HL-60 (cell line): ENCODE data around the gene AMACR.

Source experiments
- DNase-seq, 2 experiments: peaks; one replicate each; pipeline ENCODE4 v3.0.0-alpha.2; 2010 to 2020; ENCODE audit warnings: low read depth in 1 of 2, low spot score in 1 of 2
- H3K27ac ChIP-seq: fragments of 250-450 bp; sonication (Bioruptor Pico); replicated peaks from 2 replicates; pipeline ENCODE4 v1.5.1; 2020; ENCODE audit warnings: mild to moderate bottlenecking, moderate library complexity
- H3K27me3 ChIP-seq: fragments of 250-450 bp; sonication (Bioruptor Pico); 2 replicates; pipeline ENCODE4 v1.5.1; 2021; ENCODE audit warnings: mild to moderate bottlenecking, moderate library complexity; ENCODE audit not compliant: insufficient read depth, poor library complexity, severe bottlenecking
- H3K4me3 ChIP-seq: replicated peaks from 2 replicates; pipeline ENCODE4 v1.5.1; 2011; ENCODE audit warnings: mild to moderate bottlenecking, control low read depth, low read length; ENCODE audit not compliant: insufficient read depth
- GABPA ChIP-seq: IDR thresholded peaks from 2 replicates; pipeline ENCODE4 v1.6.1; 2012; ENCODE audit warnings: low read depth
- POLR2AphosphoS5 ChIP-seq: IDR thresholded peaks from 2 replicates; pipeline ENCODE4 v1.6.1; 2012; ENCODE audit warnings: low read depth
- SPI1 ChIP-seq: IDR thresholded peaks from 2 replicates; pipeline ENCODE4 v1.6.1; 2012; ENCODE audit warnings: low read depth, mild to moderate bottlenecking, borderline replicate concordance
- TF ChIP-seq, protein P1 (sequence below): IDR thresholded peaks from one replicate; pipeline ENCODE4 v1.5.1; 2011; ENCODE audit warnings: low read length, control low read depth, inconsistent platforms; ENCODE audit not compliant: insufficient read depth
- TF ChIP-seq, protein P2 (sequence below): IDR thresholded peaks from 2 replicates; pipeline ENCODE4 v1.6.1; 2012; ENCODE audit warnings: low read depth; ENCODE audit not compliant: insufficient replicate concordance

AMACR gene

DNA sequence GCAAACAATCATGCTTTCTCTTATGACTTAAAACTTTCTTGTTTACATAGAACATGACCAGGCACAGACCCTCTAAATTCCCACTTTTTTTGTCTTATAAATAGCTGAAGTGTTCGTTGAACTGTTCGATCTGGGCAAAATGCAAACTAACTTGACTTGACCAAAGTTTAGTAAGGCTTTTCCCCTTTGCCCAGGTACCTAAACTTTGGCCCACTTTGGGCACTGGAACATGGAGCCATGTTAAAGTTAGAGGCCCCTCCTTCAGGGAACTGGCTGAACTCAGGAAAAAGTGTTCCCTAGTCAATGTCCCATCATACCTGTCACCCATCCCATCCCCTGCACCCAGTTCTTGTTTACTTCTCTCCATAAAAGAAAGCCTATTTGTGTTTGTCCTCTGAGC is 9.4 kb upstream of the AMACR start:
- no peak for TF ChIP-seq SPI1
- TF ChIP-seq, protein P1, sequence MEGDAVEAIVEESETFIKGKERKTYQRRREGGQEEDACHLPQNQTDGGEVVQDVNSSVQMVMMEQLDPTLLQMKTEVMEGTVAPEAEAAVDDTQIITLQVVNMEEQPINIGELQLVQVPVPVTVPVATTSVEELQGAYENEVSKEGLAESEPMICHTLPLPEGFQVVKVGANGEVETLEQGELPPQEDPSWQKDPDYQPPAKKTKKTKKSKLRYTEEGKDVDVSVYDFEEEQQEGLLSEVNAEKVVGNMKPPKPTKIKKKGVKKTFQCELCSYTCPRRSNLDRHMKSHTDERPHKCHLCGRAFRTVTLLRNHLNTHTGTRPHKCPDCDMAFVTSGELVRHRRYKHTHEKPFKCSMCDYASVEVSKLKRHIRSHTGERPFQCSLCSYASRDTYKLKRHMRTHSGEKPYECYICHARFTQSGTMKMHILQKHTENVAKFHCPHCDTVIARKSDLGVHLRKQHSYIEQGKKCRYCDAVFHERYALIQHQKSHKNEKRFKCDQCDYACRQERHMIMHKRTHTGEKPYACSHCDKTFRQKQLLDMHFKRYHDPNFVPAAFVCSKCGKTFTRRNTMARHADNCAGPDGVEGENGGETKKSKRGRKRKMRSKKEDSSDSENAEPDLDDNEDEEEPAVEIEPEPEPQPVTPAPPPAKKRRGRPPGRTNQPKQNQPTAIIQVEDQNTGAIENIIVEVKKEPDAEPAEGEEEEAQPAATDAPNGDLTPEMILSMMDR = no peak
- no peak for DNase-seq
- Histone ChIP-seq H3K27ac (no peak overlapping the region), H3K27me3 (no peaks in the 10 kb centered on the region), H3K4me3 (no peak overlapping the region)

DNA sequence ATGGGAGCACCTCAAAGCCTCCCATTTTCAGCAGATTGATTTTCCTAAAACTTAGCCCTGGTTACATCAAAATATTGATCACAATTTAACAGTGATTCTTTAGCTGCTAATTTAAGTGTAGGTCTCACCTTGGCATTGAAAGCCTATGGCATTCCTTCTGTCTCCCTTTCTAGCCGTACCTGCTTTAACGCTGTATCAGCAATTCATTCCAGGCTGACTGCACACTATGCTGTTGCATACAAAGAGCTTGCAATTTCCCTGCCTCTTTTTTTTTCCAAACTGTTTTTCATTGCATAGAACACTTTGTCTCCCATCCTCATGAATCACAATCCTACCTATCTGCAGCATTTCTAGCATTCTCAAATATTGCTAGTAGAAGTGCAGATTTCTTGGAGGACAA is 8.9 kb upstream of the AMACR start:
- no peak overlapping the region for H3K4me3 ChIP-seq
- H3K27ac ChIP-seq = no peak overlapping the region
- TF ChIP-seq GABPA (no peak), POLR2AphosphoS5 (no peak), SPI1 (no peak)
- TF ChIP-seq, protein P1 = no peak
- TF ChIP-seq, protein P2, sequence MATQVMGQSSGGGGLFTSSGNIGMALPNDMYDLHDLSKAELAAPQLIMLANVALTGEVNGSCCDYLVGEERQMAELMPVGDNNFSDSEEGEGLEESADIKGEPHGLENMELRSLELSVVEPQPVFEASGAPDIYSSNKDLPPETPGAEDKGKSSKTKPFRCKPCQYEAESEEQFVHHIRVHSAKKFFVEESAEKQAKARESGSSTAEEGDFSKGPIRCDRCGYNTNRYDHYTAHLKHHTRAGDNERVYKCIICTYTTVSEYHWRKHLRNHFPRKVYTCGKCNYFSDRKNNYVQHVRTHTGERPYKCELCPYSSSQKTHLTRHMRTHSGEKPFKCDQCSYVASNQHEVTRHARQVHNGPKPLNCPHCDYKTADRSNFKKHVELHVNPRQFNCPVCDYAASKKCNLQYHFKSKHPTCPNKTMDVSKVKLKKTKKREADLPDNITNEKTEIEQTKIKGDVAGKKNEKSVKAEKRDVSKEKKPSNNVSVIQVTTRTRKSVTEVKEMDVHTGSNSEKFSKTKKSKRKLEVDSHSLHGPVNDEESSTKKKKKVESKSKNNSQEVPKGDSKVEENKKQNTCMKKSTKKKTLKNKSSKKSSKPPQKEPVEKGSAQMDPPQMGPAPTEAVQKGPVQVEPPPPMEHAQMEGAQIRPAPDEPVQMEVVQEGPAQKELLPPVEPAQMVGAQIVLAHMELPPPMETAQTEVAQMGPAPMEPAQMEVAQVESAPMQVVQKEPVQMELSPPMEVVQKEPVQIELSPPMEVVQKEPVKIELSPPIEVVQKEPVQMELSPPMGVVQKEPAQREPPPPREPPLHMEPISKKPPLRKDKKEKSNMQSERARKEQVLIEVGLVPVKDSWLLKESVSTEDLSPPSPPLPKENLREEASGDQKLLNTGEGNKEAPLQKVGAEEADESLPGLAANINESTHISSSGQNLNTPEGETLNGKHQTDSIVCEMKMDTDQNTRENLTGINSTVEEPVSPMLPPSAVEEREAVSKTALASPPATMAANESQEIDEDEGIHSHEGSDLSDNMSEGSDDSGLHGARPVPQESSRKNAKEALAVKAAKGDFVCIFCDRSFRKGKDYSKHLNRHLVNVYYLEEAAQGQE = no peak
- no peak for DNase-seq
- no peaks in the 10 kb centered on the region for H3K27me3 ChIP-seq

DNA sequence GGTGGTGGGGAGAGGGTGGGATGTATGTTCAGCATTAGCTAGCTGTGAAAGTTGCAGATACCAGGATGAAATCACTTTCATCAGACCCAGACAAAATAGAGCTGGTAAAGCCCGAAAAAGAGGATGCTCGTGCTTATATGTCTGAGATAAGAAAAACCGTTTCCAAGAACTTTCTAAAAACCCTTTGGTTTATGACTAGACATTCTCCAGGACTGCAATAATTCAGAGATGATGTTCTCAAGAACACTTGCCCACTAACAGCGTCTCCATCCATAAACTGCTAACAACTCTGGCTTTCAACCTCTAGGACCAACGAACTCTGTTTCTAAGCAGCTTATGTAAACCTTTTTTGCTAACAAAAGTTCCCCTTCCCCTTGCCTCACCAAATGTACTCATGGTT is 8.4 kb upstream of the AMACR start:
- Histone ChIP-seq H3K27ac (no peak overlapping the region), H3K27me3 (no peaks in the 10 kb centered on the region)
- TF ChIP-seq SPI1 = no peak
- TF ChIP-seq, protein P1 = no peak
- no peak for TF ChIP-seq GABPA
- TF ChIP-seq POLR2AphosphoS5 = no peak
- TF ChIP-seq, protein P2 = no peak

DNA sequence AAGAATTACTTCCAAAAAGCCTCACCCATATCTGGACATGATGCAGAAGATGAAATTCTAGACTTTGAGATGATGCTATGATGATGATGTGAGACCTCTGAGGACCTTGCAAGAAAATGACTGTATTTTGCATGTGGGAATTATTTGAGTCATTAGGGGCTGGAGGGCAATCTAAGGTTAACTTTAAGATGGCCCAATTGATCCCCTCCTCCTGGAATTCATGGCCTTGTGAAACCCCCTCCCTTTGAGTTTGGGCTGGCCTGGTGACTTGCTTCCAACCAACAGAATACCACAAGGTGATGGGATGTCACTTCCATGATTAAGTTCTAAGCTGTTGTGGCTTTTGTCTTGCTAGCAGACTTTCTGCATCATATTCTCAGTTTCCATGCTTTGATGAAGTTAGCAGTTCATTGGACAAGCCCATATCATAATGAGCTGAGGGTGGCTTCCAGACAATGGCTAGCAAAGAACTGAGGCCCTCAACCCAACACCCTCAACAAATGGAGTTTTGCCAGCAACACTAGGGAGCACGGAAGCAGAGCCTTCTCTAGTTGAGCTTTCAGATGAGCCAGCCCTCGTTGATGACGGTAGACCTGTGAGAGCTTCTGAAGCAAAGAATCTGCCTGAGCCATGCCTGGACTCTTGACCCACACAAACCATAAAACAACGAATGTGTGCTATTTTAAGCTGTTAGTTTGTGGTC is 7.4 kb upstream of the AMACR start:
- no peak for DNase-seq
- H3K27ac ChIP-seq = no peak overlapping the region
- no peaks in the 10 kb centered on the region for H3K27me3 ChIP-seq
- TF ChIP-seq SPI1 (no peak), POLR2AphosphoS5 (no peak), GABPA (no peak)
- TF ChIP-seq, protein P1 = no peak
- TF ChIP-seq, protein P2 = no peak
- H3K4me3 ChIP-seq = no peak overlapping the region

More for the DNA sequence above, 8.4 kb upstream of the AMACR start:
- no peak for DNase-seq
- no peak overlapping the region for H3K4me3 ChIP-seq
